Measurements from ENCODE around the gene NAA25. TPM values are rescaled to one million over a fixed set of nuclear protein-coding genes. Genes with fewer than 3 reads are reported as not detected.

Gene NAA25
- total and polyA plus RNA-seq, 2 of the 4 experiments (the other 2 are of a cell fraction) = 10.3 to 25.5 TPM

GRCh38 chr12:112130441-112130998 lies 21.9 kb upstream of the NAA25 start:
- Histone ChIP-seq H3K27ac (ENCODE audit: insufficient read depth, low read length) (peak overlapping the region; percentile 52; the same call in 1 of the 2 replicates), H2BK15ac (ENCODE audit: low read depth, low read length) (no peak overlapping the region), H4K91ac (ENCODE audit: insufficient read depth, low read depth, low read length) (no peak overlapping the region), H3K4me3 (ENCODE audit: insufficient read depth, low read depth, low read length) (peak overlapping the region; percentile 25; the same call in 1 of the 2 replicates), H3K4ac (ENCODE audit: low read depth, low read length) (peak overlapping the region; percentile 31; the same call in 1 of the 2 replicates), H3K4me1 (ENCODE audit: control insufficient read depth, insufficient read depth, low read length) (peaks cover 8% of the 10 kb centered on the region), H2BK5ac (ENCODE audit: low read depth, low read length, poor library complexity, severe bottlenecking) (peak overlapping the region; percentile 89), H4K8ac (ENCODE audit: low read depth in 2 of 2, low read length in 2 of 2) (peak overlapping the region in 1 of 2 experiments; percentile 31; a peak in 1 of 4 replicates), H3K18ac (ENCODE audit: low read depth, low read length) (peak overlapping the region; percentile 48), H2BK120ac (ENCODE audit: low read depth, low read length) (peak overlapping the region; percentile 29; the same call in 1 of the 2 replicates), H4K5ac (ENCODE audit: low read depth, low read length) (peak overlapping the region; percentile 12; the same call in 1 of the 2 replicates), H4K20me1 (ENCODE audit: insufficient read depth, low read length) (peaks cover 7% of the 10 kb centered on the region), H3K56ac (ENCODE audit: extremely low read depth, insufficient read depth, low read length) (peak overlapping the region; percentile 60; the same call in 1 of the 2 replicates), H3K4me2 (ENCODE audit: low read depth, low read length) (peak overlapping the region; percentile 82), H3K23ac (ENCODE audit: low read depth, low read length) (no peak overlapping the region; the same call in 1 of the 2 replicates), H3K27me3 (ENCODE audit: control insufficient read depth, insufficient read depth, low read length) (no peaks in the 10 kb centered on the region), H2AK9ac (replicated peaks; ENCODE audit: low read depth, low read length, poor library complexity) (no peak overlapping the region), H3K79me1 (ENCODE audit: low read depth in 1 of 2, low read length in 2 of 2) (peaks cover 17 to 72% of the 10 kb centered on the region in 2 experiments), H2AFZ (replicated peaks; ENCODE audit: low read length, poor library complexity) (no peak overlapping the region), H3K36me3 (ENCODE audit: control insufficient read depth, insufficient read depth, low read length) (peaks cover 21% of the 10 kb centered on the region), H2BK20ac (ENCODE audit: low read depth, low read length) (no peak overlapping the region), H3K9me1 (ENCODE audit: insufficient read depth, low read length) (peaks cover 12% of the 10 kb centered on the region; the same call in 1 of the 2 replicates), H3K9me3 (ENCODE audit: control insufficient read depth, insufficient read depth, low read length) (no peaks in the 10 kb centered on the region), H3K14ac (replicated peaks; ENCODE audit: low read depth, low read length) (peak overlapping the region; percentile 57; the same call in 1 of the 2 replicates), H2AK5ac (ENCODE audit: low read depth, low read length) (no peak overlapping the region), H3K9ac (ENCODE audit: low read depth, low read length) (peak overlapping the region; percentile 65)
- no CpG with 5 or more reads among the region's 2 CpGs for WGBS, 2 experiments (ENCODE audit: extremely low coverage in 2 of 2, insufficient read length in 1 of 2)
- POLR2A ChIA-PET (ENCODE audit: unreplicated experiment) = no interaction called here
- dilution Hi-C loops (cut with HindIII; ENCODE audit: low sequenced_read_pairs, unreplicated experiment) (no loop called here), in situ Hi-C loops (cut with MboI; ENCODE audit: low sequenced_read_pairs) (no loop called here), intact Hi-C loops (cut with micrococcal nuclease) (loop anchor here (10.0 kb wide), 1 partner anchor 86 kb away; no protein-coding TSS in a partner anchor)
- TF ChIP-seq SMC3 (IDR thresholded peaks at IDR 0.05; ENCODE audit: low read depth, low read length) (no peak), MAZ (IDR thresholded peaks at IDR 0.05; ENCODE audit: borderline replicate concordance, low read depth, low read length) (no peak), MAFK (IDR thresholded peaks at IDR 0.05; ENCODE audit: low read depth, low read length) (no peak), CHD1 (IDR thresholded peaks at IDR 0.05; ENCODE audit: low read depth, low read length) (no peak), CEBPB (IDR thresholded peaks at IDR 0.05; ENCODE audit: low read depth, low read length) (peak; percentile 32; the same call in 1 of the 2 replicates), POLR2A (IDR thresholded peaks at IDR 0.05; ENCODE audit: low read depth, low read length) (no peak)
- no TSS peak for BruUV-seq (replicated peaks)
- DNase-seq (peak; percentile 36), ATAC-seq (ENCODE audit: low read depth) (peak; percentile 28)
- CTCF ChIA-PET = interaction anchor here (0.6 kb wide), 1 partner anchor 56 kb away, joined by 4 read pairs; no protein-coding TSS in a partner anchor

Data from IMR-90 (cell line).